ENCODE measurements around the gene ADM2. TPM values are rescaled to one million over a fixed set of nuclear protein-coding genes. Genes with fewer than 3 reads are reported as not detected.

The ADM2 gene
- total RNA-seq, 6 experiments from 2014 or later = 0.91 to 3.4 (median 1.2) TPM

GRCh38 chr22:50443801-50444625 lies 37.3 kb upstream of the ADM2 start:
- Mint-ChIP-seq H3K27me3 (ENCODE audit: insufficient read depth) (peaks cover 8% of the 10 kb centered on the region), H3K4me3 (no peak overlapping the region), H3K36me3 (ENCODE audit: low read depth) (peaks cover 8% of the 10 kb centered on the region), H3K9me3 (no peaks in the 10 kb centered on the region), H3K4me1 (ENCODE audit: low read depth) (peaks cover 15% of the 10 kb centered on the region; the same call in 1 of the 2 replicates), H3K27ac (peak overlapping the region; percentile 60; the same call in 1 of the 2 replicates)
- no peak for TF ChIP-seq CTCF (IDR thresholded peaks at IDR 0.05)
- DNase-seq = no peak

DNA sequence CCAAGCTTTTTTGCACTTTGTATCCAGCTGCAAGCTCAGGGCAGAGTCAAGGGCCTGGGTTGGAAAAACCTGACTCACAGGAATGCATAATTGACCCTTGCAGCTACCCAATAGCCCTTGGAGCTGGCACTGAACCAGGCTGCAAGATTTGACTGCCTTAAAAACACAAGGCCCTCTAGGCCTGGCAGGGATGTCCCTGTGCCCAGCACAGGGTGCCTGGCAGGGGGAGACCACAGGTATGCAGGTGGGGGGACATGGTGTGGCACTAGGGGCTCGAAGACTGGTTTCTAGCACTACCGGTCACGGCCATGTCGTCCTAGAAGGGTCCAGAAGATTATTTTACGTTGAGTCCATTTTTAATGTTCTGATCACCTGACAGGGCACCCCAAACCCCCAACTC lies 36.7 kb upstream of the ADM2 start:
- H3K27me3 Mint-ChIP-seq (ENCODE audit: insufficient read depth) = peaks cover 10% of the 10 kb centered on the region
- no peaks in the 10 kb centered on the region for H3K9me3 Mint-ChIP-seq
- peak overlapping the region; percentile 53; the same call in 1 of the 2 replicates for H3K27ac Mint-ChIP-seq
- DNase-seq = peak; percentile 73
- peaks cover 13% of the 10 kb centered on the region for H3K36me3 Mint-ChIP-seq (ENCODE audit: low read depth)
- peaks cover 15% of the 10 kb centered on the region; the same call in 1 of the 2 replicates for H3K4me1 Mint-ChIP-seq (ENCODE audit: low read depth)
- H3K4me3 Mint-ChIP-seq = no peak overlapping the region
- no peak for TF ChIP-seq CTCF (IDR thresholded peaks at IDR 0.05)

DNA sequence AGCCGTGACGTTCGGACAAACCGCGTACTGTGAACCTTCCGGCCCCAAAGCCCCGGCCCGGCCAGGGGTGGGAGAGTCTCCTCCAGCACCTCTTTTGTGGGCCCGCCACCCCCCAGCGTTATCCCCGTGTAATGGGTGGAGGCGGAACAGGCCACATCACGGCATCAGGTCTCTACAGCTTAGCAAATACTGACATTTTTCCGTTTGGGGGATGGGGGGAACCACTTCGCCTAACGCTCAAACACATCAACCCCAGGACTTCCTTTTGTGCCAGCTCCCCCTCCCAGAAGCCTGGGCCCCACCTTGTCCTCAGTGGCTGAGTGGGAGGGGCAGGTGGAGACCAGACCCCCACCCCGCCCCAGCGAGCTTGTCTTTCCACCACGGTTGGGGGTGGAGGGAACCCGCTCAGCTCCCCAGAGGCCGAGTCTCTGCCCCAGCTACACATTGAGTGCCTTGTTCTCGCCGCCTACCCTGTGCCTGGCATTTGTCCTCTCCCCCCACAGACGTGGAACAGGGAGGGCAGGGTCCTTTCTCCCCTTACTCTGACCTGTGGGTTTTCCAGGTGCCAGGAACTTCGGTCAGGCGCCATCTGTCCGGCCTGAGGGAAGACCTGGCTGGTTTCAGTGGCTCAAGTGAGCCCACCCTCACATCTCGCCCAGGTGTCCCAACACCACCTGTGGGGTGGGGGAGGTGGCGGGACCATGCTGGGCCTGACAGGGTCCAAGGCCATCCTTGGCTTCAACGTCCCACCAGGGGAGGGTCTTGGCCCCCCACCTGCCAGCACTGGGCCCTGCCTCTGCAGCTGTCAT lies 36.1 kb upstream of the ADM2 start:
- Mint-ChIP-seq H3K36me3 (ENCODE audit: low read depth) (peaks cover 15% of the 10 kb centered on the region), H3K27me3 (ENCODE audit: insufficient read depth) (peaks cover 12% of the 10 kb centered on the region), H3K4me3 (peak overlapping the region; percentile 24; the same call in 1 of the 2 replicates), H3K27ac (peak overlapping the region; percentile 53; the same call in 1 of the 2 replicates), H3K9me3 (no peaks in the 10 kb centered on the region), H3K4me1 (ENCODE audit: low read depth) (peaks cover 15% of the 10 kb centered on the region; the same call in 1 of the 2 replicates)
- DNase-seq = no peak
- TF ChIP-seq CTCF (IDR thresholded peaks at IDR 0.05) = no peak

- Mint-ChIP-seq H3K4me1 (ENCODE audit: low read depth) (peaks cover 15% of the 10 kb centered on the region; the same call in 1 of the 2 replicates), H3K27me3 (ENCODE audit: insufficient read depth) (peaks cover 13% of the 10 kb centered on the region), H3K9me3 (no peaks in the 10 kb centered on the region), H3K4me3 (peak overlapping the region; percentile 17; the same call in 1 of the 2 replicates), H3K27ac (no peak overlapping the region), H3K36me3 (ENCODE audit: low read depth) (peaks cover 21% of the 10 kb centered on the region)
- no peak for TF ChIP-seq CTCF (IDR thresholded peaks at IDR 0.05)
- DNase-seq = no peak
Observed at GRCh38 chr22:50445880-50446707, 35.2 kb upstream of the ADM2 start.
